ENCODE measurements around the gene RAB7B. TPM values are rescaled to one million over a fixed set of nuclear protein-coding genes. Genes with fewer than 3 reads are reported as not detected.

Gene RAB7B
- total RNA-seq, 2 donors from 2014 or later = 16.1 to 17.5 TPM

GRCh38 chr1:205992218-205992882 is 10.8 kb downstream of the RAB7B start:
- WGBS = 94% methylated on average over 14 of the region's 14 CpGs
- no peaks in the 10 kb centered on the region for H3K4me1 ChIP-seq (replicated peaks)
- intact Hi-C loops (cut with DNase I) = no loop called here
- TF ChIP-seq CTCF (IDR thresholded peaks at IDR 0.05) (no peak), POLR2A (IDR thresholded peaks at IDR 0.05) (no peak), POLR2AphosphoS5 (IDR thresholded peaks at IDR 0.05) (no peak)
- no peak overlapping the region for H3K27ac ChIP-seq
- H3K4me3 ChIP-seq = no peak overlapping the region
- H3K36me3 ChIP-seq = no peaks in the 10 kb centered on the region
- no peaks in the 10 kb centered on the region for H3K9me3 ChIP-seq
- DNase-seq (ENCODE audit: low spot score) = no peak
- no peaks in the 10 kb centered on the region for H3K27me3 ChIP-seq (replicated peaks; ENCODE audit: insufficient read depth)

GRCh38 chr1:205991237-205991636 is 12.0 kb downstream of the RAB7B start:
- Histone ChIP-seq H3K4me1 (replicated peaks) (no peaks in the 10 kb centered on the region), H3K36me3 (no peaks in the 10 kb centered on the region), H3K9me3 (no peaks in the 10 kb centered on the region), H3K4me3 (no peak overlapping the region), H3K27me3 (replicated peaks; ENCODE audit: insufficient read depth) (no peaks in the 10 kb centered on the region), H3K27ac (no peak overlapping the region)
- 88% methylated on average over 4 of the region's 4 CpGs for WGBS
- no peak for TF ChIP-seq POLR2AphosphoS5 (IDR thresholded peaks at IDR 0.05)
- intact Hi-C loops (cut with DNase I) = no loop called here
- no peak for DNase-seq (ENCODE audit: low spot score)

GRCh38 chr1:205990226-205990625 is 13.0 kb downstream of the RAB7B start:
- Histone ChIP-seq H3K4me1 (replicated peaks) (no peaks in the 10 kb centered on the region), H3K27me3 (replicated peaks; ENCODE audit: insufficient read depth) (no peaks in the 10 kb centered on the region), H3K4me3 (no peak overlapping the region), H3K36me3 (no peaks in the 10 kb centered on the region), H3K9me3 (no peaks in the 10 kb centered on the region), H3K27ac (no peak overlapping the region)
- TF ChIP-seq POLR2AphosphoS5 (IDR thresholded peaks at IDR 0.05) (no peak), POLR2A (IDR thresholded peaks at IDR 0.05) (no peak), CTCF (IDR thresholded peaks at IDR 0.05) (no peak)
- intact Hi-C loops (cut with DNase I) = no loop called here
- no peak for DNase-seq (ENCODE audit: low spot score)
- 91% methylated on average over 2 of the region's 2 CpGs for WGBS

GRCh38 chr1:205989786-205990185 is 13.4 kb downstream of the RAB7B start:
- WGBS = 83% methylated on average over 5 of the region's 5 CpGs

GRCh38 chr1:205988585-205988995 is 14.6 kb downstream of the RAB7B start:
- Histone ChIP-seq H3K4me3 (no peak overlapping the region), H3K27me3 (replicated peaks; ENCODE audit: insufficient read depth) (no peaks in the 10 kb centered on the region), H3K36me3 (no peaks in the 10 kb centered on the region), H3K9me3 (no peaks in the 10 kb centered on the region), H3K4me1 (replicated peaks) (no peaks in the 10 kb centered on the region), H3K27ac (no peak overlapping the region)
- TF ChIP-seq CTCF (IDR thresholded peaks at IDR 0.05) = no peak
- no peak for TF ChIP-seq POLR2A (IDR thresholded peaks at IDR 0.05)
- no peak for TF ChIP-seq POLR2AphosphoS5 (IDR thresholded peaks at IDR 0.05)
- intact Hi-C loops (cut with DNase I) = no loop called here
- 72% methylated on average over 12 of the region's 12 CpGs for WGBS
- DNase-seq (ENCODE audit: low spot score) = no peak

More at GRCh38 chr1:205989786-205990185, 13.4 kb downstream of the RAB7B start:
- no peak overlapping the region for H3K27ac ChIP-seq
- intact Hi-C loops (cut with DNase I) = no loop called here
- no peaks in the 10 kb centered on the region for H3K36me3 ChIP-seq
- H3K4me3 ChIP-seq = no peak overlapping the region
- DNase-seq (ENCODE audit: low spot score) = no peak
- no peaks in the 10 kb centered on the region for H3K9me3 ChIP-seq
- H3K4me1 ChIP-seq (replicated peaks) = no peaks in the 10 kb centered on the region
- TF ChIP-seq POLR2AphosphoS5 (IDR thresholded peaks at IDR 0.05) (no peak), CTCF (IDR thresholded peaks at IDR 0.05) (no peak), POLR2A (IDR thresholded peaks at IDR 0.05) (no peak)
- no peaks in the 10 kb centered on the region for H3K27me3 ChIP-seq (replicated peaks; ENCODE audit: insufficient read depth)
